Hypothalamus (tissue), 51 donors: ENCODE data around the gene ZNF500.
"Not testable (repeated sequence)": the region's sequence is repeated elsewhere in the genome, so short reads cannot be mapped to it uniquely, and the experiment has no call there.

ENCODE experiments used
- DNase-seq, 51 donors: peaks; one replicate each; lab custom pipeline; 2025; lab: John Stamatoyannopoulos, UW

ZNF500 gene

DNA sequence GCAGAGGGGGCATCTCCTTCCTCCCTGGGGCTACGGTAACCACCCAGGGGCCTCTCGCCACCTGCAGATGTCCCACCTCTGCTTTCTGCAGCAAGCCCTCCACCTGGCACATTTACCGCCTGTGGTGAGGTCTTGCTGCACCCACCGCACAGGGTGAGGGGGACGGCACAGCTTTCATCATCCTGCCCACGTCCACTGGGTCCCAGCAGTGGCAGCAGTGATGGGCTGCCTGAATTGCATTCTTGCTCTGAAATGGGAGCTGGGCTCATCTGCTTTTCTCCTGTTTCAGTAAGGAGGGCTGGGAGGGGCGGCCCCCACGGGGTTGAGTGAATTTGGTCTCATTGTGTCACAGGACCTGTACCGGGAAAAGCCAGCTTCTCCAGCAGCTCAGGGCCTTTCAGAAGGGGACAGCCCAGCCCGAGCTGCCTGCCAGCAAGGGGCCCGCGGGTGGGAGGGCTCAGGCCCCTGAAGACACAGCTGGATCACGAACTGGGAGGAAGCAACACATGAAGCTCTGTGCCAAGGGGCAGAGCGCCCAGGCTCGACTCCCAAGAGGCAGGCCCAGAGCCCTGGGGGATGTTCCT lies 19.9 kb downstream of the ZNF500 start:
- peak in 15 of 51 donors; percentile 1 to 36 (median 15) for DNase-seq

GRCh38 chr16:4746215-4746614 lies 20.7 kb downstream of the ZNF500 start:
- no peak for DNase-seq

- no peak for DNase-seq
Observed at GRCh38 chr16:4745274-4745569, 21.7 kb downstream of the ZNF500 start.

- DNase-seq = no peak
Observed at GRCh38 chr16:4744555-4745273, 22.2 kb downstream of the ZNF500 start.

DNA sequence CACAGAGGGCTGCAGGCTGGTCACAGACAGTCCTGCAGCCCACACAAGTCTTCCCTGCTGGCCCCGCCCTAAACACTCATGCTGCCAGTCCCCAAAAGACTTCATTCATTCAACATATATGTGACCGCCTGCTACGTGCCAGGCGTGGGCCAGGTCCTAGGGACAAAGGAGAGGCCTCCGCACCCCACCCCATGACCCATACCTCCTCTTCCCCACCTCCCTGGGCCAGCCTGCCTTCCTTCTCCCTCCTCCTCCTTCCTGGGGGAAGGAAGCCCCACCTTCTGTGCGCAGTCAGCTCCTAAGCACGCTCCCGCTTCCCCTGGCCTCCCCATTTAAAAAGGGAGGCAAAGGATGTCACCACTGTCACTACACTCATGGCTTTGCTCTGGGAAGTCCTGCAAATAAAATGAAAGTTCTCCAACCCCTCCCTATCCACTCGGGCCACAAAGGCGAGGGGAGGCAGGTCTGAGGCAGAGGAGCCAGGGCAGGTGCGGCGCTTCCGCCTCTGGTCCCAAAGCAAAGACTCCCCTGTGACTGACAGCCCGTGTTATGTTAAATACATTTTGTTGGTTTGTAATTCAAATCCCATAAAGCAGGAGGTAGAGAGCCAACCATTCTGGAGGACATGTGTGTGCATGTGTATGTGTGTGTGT lies 23.6 kb downstream of the ZNF500 start:
- no peak for DNase-seq

GRCh38 chr16:4738370-4738769 lies 28.6 kb downstream of the ZNF500 start:
- DNase-seq = not testable (repeated sequence)

- DNase-seq = no peak
Observed at GRCh38 chr16:4737545-4737944, 29.4 kb downstream of the ZNF500 start.

GRCh38 chr16:4736546-4736945 lies 30.4 kb downstream of the ZNF500 start:
- DNase-seq = no peak

- DNase-seq = peak; percentile 12 to 86 (median 69)
Observed at GRCh38 chr16:4734730-4735535, 32.0 kb downstream of the ZNF500 start.

GRCh38 chr16:4734063-4734729 lies 32.8 kb downstream of the ZNF500 start, which contains the start of the genes ANKS3 and DNAAF8:
Gene ANKS3 (minus strand): TSS chr16:4734271. CDS start chr16:4730149, 4,122 bp downstream.
Gene DNAAF8 (plus strand): TSS chr16:4734537. CDS start chr16:4736515, 1,978 bp downstream.
- DNase-seq = peak; percentile 43 to 98 (median 94)

GRCh38 chr16:4733747-4734062 lies 33.3 kb downstream of the ZNF500 start:
- peak in 3 of 51 donors; percentile 26 to 45 (median 29) for DNase-seq

- no peak for DNase-seq
Observed at GRCh38 chr16:4733211-4733742, 33.7 kb downstream of the ZNF500 start.

DNA sequence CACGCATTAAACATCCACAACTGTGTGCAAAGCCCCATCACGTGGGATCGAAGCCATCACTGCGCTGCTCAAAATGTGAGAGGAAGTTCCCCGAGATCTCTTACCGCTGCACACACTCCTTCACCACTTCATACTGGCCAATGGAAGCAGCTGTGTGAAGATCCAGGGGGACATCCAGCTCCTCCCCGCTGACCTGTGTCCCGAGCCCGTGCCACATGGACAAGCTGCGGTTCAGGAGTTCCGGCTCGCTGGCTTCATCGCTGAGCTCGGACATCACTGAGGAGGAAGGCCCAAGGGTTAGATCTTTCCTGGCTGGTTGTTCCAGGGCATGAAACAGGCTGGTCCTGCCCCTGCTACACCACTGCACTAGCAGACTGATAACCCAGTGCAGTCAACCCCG lies 37.1 kb downstream of the ZNF500 start:
- no peak for DNase-seq

DNA sequence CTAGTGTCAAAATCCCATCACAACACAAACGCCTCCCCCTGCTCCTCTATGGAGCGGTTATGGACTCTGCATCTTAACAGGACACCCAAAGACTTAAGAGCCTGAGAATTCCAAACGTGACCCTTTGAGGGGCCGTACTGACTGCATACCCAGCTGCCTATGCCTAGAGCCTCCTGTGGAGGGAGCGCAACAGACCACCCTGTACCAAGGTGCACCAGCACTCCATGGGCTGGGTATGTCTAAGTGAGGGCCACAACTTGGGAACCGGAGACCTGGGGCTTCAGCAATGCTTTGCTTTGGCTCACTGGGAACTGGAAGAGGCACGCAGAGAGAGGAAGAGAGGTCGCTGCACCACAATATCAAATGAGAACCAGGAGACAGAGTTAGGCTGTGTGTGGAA lies 38.3 kb downstream of the ZNF500 start:
- no peak for DNase-seq

DNA sequence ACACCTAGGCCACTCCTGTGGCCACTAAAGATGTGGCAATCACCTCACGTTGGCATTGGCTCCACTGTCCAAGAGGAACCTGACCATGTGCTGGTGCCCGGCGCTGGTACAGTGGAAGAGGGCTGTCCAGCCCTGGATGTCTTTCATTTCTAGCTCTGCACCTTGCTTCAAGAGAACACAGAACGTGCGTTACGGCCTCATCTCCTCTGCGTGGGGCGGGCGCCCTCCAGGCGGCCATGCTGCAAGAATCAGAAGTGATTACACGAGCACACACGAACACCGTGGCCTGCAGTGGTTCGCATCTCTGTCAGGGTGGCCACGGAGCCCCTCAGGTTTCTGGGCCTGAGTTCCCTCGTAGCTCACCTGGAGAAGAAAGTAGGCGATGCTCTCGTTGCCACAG lies 40.3 kb downstream of the ZNF500 start:
- no peak for DNase-seq

DNA sequence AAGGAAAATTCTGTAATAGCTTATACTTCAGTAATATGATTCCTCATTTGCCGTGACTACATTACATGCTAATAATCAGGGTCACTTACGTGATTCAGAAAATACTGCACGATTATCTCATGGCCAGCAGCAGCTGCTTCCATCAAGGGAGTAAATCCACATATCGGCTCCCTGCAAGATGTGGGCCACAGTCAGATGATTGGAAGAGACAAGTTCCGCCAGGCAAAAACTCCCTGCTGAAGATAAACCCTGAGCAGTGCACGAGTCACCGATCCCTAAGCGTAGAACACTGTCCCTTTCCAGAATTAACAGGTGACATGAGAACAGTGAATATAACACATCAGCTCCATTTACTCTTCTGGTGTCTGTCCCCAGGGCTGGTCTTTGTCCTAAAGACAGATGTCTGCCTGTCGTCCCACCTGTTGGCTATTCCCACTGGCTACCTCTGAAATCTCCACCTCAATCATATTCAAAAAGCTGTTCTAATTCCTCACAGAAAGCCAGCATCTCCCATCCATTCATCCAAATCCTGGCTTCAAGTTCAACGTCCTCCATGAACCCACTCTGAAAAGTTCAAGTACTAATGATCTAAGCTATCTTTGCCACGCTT lies 42.2 kb downstream of the ZNF500 start:
- DNase-seq = no peak

DNA sequence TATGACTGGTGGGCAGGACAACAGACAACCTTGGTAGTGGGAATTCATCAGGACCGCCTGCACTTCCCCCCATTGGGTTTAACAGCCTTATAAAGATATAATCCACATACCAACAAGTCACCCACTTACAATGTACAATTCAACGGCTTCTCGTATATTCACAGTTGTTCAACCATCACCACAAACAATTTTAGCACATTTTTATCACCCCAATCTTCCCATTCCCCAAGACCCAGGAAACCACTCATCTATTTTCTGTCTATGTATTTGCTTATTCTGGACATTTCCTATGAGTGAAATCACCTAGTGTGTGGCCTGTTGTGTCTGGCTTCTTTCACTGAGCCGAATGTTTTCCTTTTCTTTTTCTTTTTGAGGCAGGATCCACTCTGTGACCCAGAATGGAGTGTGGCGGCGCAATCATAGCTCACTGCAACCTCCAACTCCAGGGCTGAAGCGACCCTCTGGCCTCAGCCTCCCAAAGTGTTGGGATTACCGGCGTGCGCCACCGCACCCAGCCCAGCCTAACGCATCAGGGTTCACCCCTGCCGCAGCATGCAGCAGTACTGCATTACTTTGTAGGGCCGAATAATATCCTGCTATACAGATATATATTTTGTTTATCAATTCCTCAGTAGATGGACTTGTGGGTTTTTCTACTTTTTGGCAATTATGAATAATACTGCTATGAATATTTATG lies 43.7 kb downstream of the ZNF500 start:
- DNase-seq = no peak

GRCh38 chr16:4718466-4718865 lies 48.5 kb downstream of the ZNF500 start:
- DNase-seq = no peak

DNA sequence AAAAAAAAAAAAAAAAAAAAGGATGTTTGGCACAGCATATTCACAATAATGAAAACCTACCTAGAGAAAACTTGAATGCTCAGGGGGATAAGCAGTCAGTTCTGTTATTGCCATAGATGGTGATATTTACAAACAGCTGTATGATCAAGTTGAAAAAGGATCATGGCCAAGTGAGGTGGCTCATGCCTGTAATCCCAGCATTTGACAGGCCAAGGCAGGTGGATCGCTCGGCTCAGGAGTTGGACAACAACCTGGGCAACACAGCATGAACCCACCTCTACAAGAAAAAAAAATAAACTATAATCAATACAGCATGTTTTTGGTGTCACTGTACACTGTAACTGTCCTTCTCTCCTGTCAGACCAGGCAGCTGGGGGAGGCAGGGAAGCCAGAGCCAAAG lies 52.0 kb downstream of the ZNF500 start:
- DNase-seq = no peak
